HG03565 (cell line): ENCODE results near the gene METTL22.

ENCODE experiments used
- ATAC-seq: cut with Tn5 transposase; IDR thresholded peaks from one replicate; pipeline ENCODE4 v1.9.1; 2021; ENCODE audit warnings: mild to moderate bottlenecking, moderate library complexity; ENCODE audit not compliant: unreplicated experiment

METTL22 gene

DNA sequence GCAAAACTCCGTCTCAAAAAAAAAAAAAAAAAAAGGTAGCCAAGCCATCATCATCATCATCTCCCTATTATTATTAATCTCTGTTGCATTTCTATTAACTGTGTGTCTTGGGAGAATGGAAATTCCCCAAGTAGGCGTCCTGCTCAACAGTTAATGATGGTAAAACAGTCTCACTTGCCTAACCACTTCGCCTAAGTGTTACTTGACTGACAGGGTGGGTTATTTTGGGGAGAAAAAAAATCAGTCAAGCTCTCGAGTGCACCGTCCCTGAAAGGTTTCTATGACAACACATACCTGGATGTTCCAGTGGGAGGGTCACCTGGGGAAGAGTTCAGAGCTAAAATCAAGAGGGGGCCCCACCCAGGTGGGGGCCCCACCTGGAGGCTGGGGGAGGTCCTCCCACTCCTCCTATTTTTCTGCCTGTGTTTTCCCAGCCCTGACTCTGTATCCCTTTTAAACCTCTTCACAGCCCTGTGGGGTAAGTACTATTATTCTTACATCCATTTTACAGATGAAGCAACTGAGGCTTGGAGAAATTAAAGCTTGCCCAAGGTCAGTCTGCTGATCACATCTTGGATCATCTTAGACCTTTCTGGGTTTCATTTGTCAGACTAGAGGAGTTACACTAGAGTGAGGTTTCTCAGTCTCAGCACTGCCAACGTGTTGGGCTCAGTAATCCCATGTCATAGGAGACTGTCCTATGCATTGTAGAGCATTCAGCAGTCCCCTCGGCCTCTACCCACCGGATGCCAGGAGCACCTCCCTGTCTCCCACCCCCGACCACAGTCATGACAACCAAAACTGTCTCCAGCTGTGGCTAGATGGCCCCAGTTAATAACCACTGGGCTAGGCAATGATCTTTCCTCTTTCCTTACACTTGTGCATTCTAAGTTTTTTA, 41.9 kb downstream of the METTL22 start:
- ATAC-seq, result no peak

DNA sequence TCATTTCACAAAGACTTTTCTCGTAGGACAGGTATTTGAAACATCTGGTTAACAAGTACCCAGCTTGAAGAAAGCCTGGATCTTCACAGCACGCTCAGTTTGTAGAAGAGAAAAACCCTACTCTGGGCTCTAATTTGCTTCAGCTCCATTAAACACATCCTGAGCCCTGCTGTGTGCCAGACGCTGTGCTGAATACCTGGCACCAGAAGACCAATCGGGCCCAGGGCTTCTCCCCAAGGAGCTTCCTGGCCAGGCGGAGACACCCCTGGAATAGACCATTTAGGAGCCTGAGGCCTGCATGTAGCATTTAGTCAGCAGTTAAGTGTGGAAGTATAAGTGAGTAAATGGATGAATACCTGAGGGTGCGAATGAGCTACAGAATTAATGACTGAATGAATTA, 44.0 kb downstream of the METTL22 start:
- ATAC-seq, result no peak

DNA sequence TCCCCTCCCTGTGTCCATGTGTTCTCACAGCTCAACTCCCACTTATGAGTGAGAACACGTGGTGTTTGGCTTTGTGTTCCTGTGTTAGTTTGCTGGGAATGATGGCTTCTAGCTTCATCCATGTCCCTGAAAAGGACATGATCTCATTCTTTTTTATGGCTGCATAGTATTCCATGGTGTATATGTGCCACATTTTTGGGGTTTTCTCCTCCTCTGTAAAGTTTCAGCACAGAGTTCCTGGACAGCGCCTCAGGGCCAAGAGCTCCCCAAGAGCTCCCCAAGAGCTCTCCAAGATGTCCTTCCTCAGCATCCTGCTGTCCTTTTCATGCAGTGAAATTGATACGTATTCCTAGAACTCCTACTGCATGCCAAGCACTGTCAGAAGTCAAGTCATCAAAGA, 46.0 kb downstream of the METTL22 start:
- ATAC-seq, result no peak

DNA sequence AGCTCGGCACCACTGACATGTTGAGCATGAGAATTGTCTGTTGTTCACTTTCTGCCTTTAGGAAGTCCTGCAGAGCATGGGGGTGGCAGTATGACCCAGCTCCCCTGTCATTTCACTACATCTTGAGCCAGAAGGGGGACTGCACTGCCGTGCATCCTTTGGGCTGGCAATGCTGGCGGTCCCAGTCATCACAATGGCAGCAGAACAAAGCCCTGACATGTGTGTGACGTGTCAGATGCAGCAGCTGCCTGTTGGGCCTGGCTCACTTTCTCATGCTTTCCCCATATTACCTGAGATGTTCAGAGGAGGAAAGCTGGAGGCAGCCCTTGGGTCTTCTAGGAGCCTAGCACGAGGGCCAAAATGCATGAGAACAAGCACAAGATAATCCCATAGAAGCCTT, 46.6 kb downstream of the METTL22 start:
- no peak for ATAC-seq

DNA sequence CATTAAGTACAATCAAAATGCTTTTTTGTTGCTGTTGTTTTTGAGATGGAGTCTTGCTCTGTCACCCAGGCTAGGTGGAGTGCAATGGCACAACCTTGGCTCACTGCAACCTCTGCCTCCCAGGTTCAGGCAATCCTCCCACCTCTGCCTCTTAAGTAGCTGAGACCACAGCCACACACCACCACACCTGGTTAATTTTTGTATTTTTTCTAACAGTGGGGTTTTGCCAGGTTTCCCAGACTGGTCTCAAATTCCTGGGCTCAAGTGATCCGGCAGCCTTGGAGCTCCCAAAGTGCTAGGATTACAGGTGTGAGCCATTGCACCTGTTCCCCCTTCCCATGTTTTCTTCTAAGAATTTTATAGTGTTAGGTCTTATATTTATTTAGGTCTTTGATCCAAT, 48.0 kb downstream of the METTL22 start:
- ATAC-seq, result no peak

DNA sequence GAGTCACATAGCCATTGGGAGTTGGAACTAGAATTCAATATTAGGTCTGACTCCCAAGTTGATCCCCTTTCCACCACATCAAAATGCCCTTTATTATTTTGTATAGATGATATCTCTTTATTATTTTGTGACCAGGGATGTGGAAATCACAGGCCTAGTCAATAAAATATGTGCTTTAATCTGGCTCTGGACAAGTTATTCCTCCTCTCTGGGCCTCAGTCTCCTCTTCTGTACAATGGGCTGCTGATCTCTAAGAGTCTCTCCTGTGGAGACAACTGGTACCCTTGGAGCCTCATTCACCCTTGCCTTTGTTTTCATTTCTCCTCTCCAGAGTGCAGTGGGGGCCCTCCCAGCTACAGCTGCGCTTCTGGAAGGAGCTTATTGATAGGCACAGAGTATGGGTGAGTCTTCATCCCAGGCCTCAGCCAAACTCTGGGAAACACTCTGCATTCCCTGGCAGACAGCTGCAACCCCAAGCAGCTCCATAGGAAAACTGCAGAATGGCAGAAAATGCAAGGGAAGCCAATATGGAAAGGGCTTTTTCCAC, 48.6 kb downstream of the METTL22 start:
- no peak for ATAC-seq

DNA sequence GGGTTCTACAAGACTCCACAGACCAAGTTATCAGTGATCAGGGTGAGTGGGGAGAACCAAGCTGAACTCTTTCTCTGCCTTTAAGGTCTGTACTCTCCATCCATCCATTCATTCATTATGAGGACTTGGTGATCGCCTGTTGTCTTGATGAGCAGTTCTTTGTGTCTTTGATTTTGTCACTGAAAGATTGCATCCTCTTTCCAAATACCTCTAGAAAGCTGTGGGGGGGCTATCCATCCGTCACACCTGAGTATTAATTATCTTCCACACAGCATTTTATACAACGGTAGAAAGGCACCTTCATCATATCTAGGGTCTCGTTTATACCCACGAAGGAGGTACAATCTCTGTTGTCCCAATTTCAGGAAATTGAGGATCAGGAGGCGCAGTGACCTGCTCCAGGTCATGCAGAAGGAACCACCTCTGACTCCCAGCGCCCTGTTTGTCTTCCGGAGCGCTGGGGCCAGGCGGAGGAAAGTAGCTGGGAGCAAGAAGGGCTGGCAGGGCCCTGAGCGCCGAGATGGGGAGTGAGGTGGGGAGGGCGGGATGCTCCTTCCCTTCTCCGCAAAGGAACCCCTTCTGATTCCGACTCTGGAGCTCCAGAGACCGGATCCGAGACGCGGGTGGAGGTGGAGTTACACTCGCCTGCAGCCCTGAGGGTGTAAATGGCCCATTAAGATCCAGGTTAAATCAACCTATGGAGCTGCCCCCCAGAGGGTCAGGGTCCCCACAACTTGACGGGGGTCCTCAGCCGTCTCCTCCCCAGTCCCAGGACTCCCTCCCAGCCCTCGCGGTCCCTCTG, 52.3 kb downstream of the METTL22 start:
- peak; percentile 18 for ATAC-seq

DNA sequence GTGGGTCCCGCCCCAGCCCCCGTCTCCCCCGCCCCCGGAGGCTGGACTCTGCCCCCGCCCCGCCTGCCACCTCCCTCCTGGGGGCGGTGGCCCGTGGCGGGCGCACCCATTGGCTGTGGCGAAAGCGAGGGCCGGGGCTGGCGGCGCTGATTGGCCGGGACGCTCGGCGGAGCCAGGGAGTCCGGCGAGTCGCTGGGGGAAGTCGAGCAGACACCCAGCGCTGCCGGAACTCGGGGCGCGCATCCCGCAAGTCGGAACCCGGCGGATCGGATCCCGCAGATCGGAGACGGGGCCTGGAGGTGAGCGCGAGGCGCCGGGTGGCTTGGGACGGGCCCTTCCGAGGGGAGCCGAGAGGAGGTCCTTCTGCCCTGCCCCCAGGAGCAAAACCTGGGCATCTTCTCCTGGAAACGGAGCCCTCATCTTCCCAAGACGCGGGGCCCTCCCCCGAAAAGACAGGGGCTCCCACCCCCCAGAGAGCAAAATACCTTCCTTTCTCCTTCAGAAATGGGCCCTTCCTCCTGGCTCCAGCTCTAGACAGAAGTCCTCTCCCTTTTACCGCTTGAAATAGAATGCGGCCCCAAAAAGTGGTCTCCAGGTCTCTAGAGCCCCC, 53.0 kb downstream of the METTL22 start, which contains the start of gene ABAT:
TSS of gene ABAT (plus strand) at position 205 of the 610 bp plus-strand sequence. CDS start 61,123 bp downstream, outside the sequence.
- peak; percentile 100 for ATAC-seq

DNA sequence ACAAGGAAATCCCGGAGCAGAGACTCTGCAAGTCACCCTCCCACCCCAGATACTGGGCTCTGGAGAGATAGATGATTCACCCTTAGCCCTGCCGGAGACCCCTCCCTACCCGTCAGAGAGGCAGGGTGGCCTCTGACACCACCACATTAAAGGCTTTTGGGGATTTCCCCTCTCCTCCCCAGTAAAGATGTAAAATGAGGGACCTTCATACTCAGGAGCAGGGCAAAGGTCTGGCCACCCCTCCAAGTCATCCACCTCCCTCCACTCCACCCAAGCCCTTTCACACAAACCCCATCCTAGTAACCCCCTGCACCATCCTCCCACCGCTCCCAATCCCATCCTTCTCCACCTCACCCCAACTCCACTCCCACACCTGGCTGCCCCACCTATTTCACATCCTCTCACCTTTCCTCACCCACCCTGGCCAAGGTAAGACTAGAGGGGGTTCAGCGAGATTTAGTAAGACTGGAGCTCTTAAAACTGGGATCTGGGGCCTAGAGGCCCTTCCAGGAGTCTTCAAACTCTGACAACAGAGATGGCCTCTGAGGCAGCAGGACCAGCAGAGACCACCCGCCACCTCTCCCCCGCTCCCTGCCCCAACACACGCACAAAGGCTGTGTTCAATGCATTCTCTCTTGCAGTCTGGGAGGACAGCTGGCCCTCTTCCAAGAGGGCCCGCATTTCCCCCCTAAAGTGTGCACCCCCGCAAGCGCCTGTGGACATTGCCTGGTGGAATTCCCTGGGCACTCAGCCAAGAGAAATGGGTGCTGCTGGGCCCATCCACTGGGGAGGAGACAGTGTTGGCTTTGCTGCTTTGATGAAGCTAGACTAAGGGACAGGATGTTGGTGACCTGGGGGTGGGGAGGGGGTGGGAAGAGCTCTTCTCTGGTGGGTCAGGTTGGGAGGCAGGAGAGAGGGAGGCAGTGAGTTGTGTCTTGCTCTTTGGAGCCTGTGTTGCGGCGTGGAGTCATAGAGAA, 54.0 kb downstream of the METTL22 start:
- no peak for ATAC-seq

DNA sequence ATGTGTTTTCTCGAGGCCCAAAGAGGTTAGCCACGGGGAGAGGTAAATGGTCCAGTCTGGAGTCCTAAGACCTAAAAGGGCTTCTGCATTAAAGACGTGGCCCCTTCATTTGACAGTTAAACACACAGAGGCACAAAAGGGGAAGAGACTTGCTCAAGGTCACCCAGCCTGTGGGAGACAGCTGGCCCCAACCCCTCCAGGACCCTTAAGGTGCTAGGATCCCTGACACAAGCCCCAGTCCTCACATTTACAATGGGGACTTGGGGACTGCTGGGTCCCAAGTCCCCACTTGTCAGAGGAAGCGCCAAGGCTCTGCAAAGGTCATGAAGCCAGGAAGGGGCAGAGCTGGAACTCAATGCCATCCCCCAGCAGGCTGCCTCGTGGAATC, 54.7 kb downstream of the METTL22 start:
- no peak for ATAC-seq

DNA sequence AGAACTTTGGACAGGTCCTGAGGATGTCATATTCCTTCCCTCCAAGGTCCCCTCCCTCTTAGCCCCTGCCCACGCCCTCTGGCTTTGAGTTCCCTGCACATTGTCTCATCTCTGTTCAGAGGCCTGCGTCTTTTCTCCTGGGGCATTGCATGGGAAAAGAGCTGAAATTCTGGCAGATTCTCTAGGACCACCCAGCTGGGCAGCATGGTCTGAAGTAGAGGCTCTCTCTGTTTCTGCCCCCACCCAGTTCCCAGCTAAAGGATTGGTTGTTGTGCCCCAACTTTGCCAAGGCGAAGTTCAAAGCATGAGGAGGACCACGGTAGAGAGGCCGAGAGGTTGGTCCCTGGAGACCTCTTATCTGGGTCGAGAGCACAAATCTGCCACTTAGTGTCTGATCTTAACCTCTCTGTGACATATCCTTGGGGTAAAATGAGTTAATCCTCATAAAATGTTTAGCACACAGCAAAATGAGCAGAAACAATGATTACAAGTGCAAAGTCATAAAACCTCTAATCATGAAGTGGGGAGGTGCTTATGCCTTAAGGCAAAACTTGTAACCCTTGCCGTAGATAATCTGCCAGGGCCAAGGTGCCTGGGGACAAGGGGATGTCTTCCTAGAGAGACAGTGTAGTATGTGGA, 55.4 kb downstream of the METTL22 start:
- no peak for ATAC-seq

DNA sequence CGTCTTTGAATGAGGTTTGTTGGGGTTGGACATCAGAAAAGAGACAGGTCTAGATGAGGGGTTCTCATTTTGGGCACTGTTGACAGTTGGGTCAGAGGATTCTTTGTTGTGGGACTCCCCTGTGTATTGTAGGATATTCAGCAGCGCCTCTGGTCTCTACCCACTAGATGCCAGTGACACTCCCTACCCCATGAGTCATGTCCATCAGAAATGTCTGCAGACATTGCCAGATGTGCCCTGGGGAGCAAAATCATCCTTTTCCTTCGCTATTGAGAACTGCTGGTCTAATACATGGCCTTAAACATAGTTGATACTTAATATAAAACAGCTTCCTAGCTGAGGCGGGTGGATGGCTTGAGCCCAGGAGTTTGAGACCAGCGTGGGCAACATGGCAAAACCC, 56.0 kb downstream of the METTL22 start:
- ATAC-seq, result no peak

DNA sequence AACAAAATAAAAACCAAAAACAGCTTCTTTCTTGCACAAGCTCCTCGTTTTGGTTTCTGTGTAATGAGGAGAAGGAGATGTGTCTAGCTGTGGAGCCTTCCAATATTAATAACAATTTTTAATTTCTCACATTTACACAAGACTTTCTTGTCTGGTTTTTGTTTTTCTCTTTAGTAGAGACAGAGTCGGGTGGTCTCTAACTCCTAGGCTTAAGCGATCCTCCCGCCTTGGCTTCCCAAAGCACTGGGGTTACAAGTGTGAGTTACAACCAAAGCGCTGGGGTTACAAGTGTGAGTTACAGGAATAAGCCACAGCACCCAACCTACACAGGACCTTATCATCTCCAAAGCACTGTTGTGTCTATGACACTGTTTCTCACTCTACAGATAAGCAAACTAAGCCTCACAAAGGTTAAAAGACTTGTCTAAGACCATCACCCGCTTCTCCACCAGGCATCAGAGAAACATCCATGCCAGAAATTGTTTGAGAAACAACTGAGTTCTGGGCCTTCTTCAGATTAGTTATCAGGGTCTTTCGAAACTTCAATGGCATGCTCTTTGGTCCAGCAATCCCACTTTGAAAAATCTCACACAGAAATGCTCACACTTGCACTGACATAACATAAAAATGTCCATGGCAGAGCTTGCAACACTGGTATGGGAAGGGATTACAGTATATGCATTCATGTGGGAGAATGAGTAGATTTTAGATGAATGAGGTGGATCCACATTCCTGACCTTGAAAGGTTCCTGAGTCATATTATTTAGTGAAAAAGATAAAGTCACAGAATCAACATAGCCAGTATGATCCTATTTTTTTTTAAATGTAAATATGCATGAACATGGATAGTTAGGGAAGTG, 56.8 kb downstream of the METTL22 start:
- ATAC-seq, result no peak

DNA sequence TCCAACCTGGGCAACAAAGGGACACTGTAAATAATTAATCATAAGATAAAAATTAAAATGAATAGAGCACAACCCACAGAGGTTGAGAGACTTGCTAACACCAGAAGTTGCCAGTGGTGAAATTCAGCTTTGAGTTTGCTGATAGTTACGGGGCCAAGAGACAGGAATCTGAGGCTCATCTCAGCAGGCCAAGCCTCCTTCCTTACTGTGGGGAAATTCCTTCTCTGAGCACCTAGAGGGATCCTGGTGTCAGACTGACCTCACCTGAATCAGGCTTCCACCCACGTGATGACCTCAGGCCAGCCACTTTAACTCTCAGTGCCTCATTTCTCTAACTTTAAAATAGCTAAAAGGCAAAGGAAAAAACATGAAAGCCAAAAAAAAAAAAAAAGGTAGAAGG, 57.7 kb downstream of the METTL22 start:
- ATAC-seq, result no peak

DNA sequence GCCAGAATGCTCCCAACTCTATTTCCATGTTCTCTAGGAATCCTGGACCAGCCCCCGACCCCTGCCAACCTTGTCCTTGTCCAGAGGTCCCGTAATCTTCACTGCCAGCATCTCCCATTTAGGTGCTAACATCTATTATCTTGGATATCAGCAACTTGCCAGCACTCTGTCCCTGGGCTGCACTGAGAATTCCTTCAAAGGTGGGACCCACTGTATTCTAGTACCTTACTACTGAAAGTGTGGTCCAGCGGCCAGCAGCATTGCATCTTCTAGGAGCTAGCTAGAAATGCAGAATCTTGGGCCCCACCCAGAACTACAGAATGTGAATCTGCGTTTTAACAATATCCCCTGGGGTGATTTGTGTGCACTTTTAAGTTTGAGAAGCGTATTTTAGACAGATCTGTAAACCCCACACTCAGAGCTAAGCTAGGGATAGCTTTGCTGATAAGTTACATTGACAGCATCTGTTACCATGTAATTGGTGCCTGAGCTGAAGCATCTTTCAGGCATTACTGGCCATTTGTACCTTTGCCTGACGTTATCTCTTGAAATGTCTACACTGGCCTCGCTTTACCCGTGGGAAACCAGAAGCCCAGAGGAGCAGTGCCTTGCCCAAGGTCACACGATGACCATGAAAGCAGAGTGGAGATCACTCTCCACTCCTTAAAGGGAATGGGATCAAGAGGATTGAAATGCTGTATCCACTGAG, 61.2 kb downstream of the METTL22 start:
- ATAC-seq, result no peak

DNA sequence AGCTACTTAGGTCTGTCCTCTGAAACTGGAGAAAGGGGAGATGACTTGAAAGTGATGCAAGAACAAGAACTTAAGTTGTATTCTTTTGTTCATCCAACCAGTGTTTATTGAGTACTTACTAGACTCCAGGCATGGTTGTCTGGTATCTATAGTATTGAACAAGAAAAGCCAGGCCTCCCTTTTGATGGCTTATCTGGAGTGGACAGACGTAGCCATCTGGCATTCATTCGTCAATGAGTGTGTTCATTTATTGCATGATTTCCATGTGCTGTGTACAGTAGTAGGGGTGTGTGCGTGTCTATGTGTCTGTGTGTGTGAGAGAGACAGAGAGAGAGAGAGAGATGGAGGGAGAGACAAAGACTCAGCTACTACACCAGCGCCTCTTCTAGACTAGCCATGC, 62.1 kb downstream of the METTL22 start:
- no peak for ATAC-seq

DNA sequence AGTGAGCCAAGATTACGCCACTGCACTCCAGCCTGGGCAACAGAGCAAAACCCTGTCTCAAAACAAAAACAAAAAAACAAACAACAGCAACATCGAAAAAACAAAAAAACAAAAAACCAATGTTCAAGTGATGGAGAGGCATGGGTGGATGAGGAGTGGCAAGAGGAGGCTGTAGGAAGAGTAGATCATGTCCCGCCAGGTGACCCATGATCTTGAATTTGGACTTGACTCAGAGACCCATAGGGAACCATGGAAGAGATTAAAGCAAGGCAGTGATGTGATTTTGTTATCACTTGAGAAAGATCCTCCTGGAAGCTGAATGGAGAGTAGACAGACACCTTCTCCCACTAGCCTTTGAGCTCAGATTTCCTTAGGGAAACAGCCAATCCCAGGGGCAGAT, 64.1 kb downstream of the METTL22 start:
- no peak for ATAC-seq

DNA sequence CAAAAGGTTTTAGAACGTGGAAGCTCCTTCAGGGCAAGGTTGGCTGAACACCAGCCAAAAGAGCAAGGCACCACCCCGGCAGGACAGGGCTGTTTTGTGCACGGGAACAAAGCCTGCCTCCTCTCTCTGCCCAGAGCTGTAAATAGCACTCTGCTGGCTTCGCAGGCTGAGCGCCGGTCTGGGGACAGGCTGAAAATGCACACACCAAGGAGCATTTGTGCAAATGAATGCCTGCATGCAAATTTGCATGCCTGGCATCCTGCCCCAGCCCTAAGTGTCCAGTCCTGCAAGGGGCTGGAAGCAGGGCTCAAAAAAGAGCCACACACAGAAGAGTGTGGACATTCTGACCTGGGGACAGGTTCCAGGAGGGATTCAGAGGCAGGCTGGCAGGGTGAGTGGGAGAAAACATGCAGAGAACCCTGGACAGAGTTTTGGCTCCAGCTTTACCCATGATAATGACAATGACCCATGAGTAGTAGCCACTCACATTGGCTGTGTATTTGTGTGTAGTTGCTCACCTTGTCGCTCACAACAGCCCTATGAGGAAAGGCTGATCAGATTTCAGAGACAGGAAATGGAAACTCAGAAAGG, 64.6 kb downstream of the METTL22 start:
- ATAC-seq, result no peak
